ENCODE measurements around the gene SPINK13.

DNA sequence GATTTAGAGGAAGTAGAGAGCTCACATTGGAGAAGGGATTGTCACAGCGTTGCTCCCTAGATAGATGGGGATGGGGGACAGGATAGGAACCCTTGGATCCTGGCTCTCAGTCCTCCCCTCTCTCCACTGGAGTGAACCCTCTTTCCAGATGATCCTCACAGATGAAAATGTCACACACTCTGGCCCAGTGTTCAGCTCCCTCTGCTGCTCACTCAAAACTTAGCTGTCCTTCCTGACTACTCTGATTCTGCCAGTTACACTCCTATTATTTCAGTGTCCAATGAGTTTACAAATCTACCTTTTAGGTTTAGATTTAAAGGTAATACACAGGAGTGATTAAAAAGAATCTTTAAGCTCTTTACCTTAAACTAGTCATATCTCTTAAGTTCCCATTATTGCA is 37.9 kb downstream of the SPINK13 start:
- TF ChIP-seq CTCF (conservative IDR thresholded peaks at IDR 0.05 in 1 of 2, IDR thresholded peaks at IDR 0.05 in 1 of 2; ENCODE audit: low read depth in 1 of 2, low read length in 2 of 2), result no peak
- TF ChIP-seq EZH2 (IDR thresholded peaks at IDR 0.05; ENCODE audit: low read length, missing control alignments), result no peak
